MCF 10A (cell line): ENCODE measurements around the gene ZNF587B. TPM values are rescaled to one million over a fixed set of nuclear protein-coding genes. Genes with fewer than 3 reads are reported as not detected.

Experiments
- Bru-seq: library from RNA; stranded (reverse); fragments of 400-500 nt; gene quantifications from one replicate; lab custom pipeline; 2021; lab: Mats Ljungman, UMichigan
- BruChase-seq, 2 experiments: library from RNA; stranded (reverse); fragments of 400-500 nt; gene quantifications; one replicate each; lab custom pipeline; 2021; lab: Mats Ljungman, UMichigan
- BruUV-seq: library from RNA; stranded (reverse); fragments of 400-500 nt; replicated peaks from 2 replicates; lab custom pipeline; 2021; lab: Mats Ljungman, UMichigan
- CTCF ChIA-PET: fragments of 300-600 bp; sonication (Branson Sonifier 250); formaldehyde crosslinking; extraction: SDS; loops from one replicate; lab custom pipeline; 2021; ENCODE audit warnings: antibody characterized with exemption, inconsistent platforms; lab: Yijun Ruan, JAX
- POLR2A ChIA-PET: fragments of 300-600, 350-650 bp; sonication (Branson Sonifier 250); formaldehyde crosslinking; extraction: SDS; loops from one replicate; lab custom pipeline; 2020; ENCODE audit warnings: antibody characterized with exemption, inconsistent platforms; lab: Yijun Ruan, JAX
- DNase-seq: peaks from one replicate; pipeline ENCODE4 v3.0.0-alpha.2; 2018; ENCODE audit not compliant: unreplicated experiment
- H3K27ac Mint-ChIP-seq: one replicate; pipeline ENCODE4 v1.8.0; 2022; ENCODE audit warnings: mild to moderate bottlenecking, low read depth, mixed read lengths; ENCODE audit not compliant: unreplicated experiment
- H3K27me3 Mint-ChIP-seq: one replicate; pipeline ENCODE4 v1.8.0; 2022; ENCODE audit warnings: mixed read lengths; ENCODE audit not compliant: insufficient read depth, unreplicated experiment
- H3K36me3 Mint-ChIP-seq: one replicate; pipeline ENCODE4 v1.8.0; 2022; ENCODE audit warnings: mild to moderate bottlenecking, moderate library complexity, mixed read lengths; ENCODE audit not compliant: insufficient read depth, unreplicated experiment
- H3K4me1 Mint-ChIP-seq: one replicate; pipeline ENCODE4 v1.8.0; 2022; ENCODE audit warnings: mixed read lengths; ENCODE audit not compliant: insufficient read depth, unreplicated experiment
- H3K4me3 Mint-ChIP-seq: one replicate; pipeline ENCODE4 v1.8.0; 2022; ENCODE audit warnings: mild to moderate bottlenecking, moderate library complexity, mixed read lengths; ENCODE audit not compliant: unreplicated experiment
- H3K9me3 Mint-ChIP-seq: one replicate; pipeline ENCODE4 v1.8.0; 2022; ENCODE audit warnings: mixed read lengths; ENCODE audit not compliant: unreplicated experiment
- intact Hi-C: fragments of 100-400 bp; cut with micrococcal nuclease; formaldehyde crosslinking; loops from 2 replicates; pipeline ENCODE4 v1.14.1; 2022
- long read RNA-seq: library from polyadenylated mRNA; stranded (forward); transcript quantifications from one replicate; pipeline ENCODE4 v2.0.0, GENCODE V29; 2022
- total RNA-seq: library from RNA; stranded (reverse); gene quantifications from 2 replicates; pipeline ENCODE4 v1.2.3, GENCODE V29; 2022
- TF ChIP-seq, protein P1 (sequence below): fragments of 200-600 bp; IDR thresholded peaks from one replicate; pipeline ENCODE4 v1.8.0; 2022; ENCODE audit warnings: antibody characterized with exemption, mild to moderate bottlenecking; ENCODE audit not compliant: unreplicated experiment

The ZNF587B gene
- total RNA-seq (19.0 and 19.4 TPM in 2 replicates), Bru-seq, nascent RNA (percentile 93 among the genes with signal in this experiment), BruChase-seq, experiment 1, labeled RNA remaining after a 6-hour chase (percentile 95 among the genes with signal in this experiment), BruChase-seq, experiment 2, labeled RNA remaining after a 2-hour chase (percentile 98 among the genes with signal in this experiment)
- long read RNA-seq = 0 reads

- H3K27me3 Mint-ChIP-seq = no peaks in the 10 kb centered on the region
- H3K36me3 Mint-ChIP-seq = peaks cover 24% of the 10 kb centered on the region
- TF ChIP-seq, protein P1, sequence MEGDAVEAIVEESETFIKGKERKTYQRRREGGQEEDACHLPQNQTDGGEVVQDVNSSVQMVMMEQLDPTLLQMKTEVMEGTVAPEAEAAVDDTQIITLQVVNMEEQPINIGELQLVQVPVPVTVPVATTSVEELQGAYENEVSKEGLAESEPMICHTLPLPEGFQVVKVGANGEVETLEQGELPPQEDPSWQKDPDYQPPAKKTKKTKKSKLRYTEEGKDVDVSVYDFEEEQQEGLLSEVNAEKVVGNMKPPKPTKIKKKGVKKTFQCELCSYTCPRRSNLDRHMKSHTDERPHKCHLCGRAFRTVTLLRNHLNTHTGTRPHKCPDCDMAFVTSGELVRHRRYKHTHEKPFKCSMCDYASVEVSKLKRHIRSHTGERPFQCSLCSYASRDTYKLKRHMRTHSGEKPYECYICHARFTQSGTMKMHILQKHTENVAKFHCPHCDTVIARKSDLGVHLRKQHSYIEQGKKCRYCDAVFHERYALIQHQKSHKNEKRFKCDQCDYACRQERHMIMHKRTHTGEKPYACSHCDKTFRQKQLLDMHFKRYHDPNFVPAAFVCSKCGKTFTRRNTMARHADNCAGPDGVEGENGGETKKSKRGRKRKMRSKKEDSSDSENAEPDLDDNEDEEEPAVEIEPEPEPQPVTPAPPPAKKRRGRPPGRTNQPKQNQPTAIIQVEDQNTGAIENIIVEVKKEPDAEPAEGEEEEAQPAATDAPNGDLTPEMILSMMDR = peak; percentile 23
- CTCF ChIA-PET = interaction anchor here (0.6 to 1.1 kb wide), 2 partner anchors 179 to 462 kb away, joined by 3 read pairs; no protein-coding TSS in a partner anchor
- H3K9me3 Mint-ChIP-seq = no peaks in the 10 kb centered on the region
- intact Hi-C loops = no loop called here
- no peaks in the 10 kb centered on the region for H3K4me1 Mint-ChIP-seq
- peak within 1 kb of the TSS; percentile 39 for H3K27ac Mint-ChIP-seq
- no TSS peak for BruUV-seq
- peak; percentile 11 for DNase-seq
- POLR2A ChIA-PET = interaction anchor here (0.5 kb wide), 1 partner anchor 1739 kb away, joined by 3 read pairs; no protein-coding TSS in a partner anchor
- H3K4me3 Mint-ChIP-seq = no peak within 1 kb of the TSS
Observed at GRCh38 chr19:57830071-57830602, at the start of gene ZNF587B. TSS of gene ZNF587B (plus strand) at chr19:57830299. CDS start at chr19:57830529, 230 bp downstream.

GRCh38 chr19:57786286-57786685 is 43.8 kb upstream of the ZNF587B start:
- no TSS peak for BruUV-seq
- Mint-ChIP-seq H3K36me3 (peaks cover 53% of the 10 kb centered on the region), H3K4me3 (no peak overlapping the region), H3K4me1 (no peaks in the 10 kb centered on the region), H3K27ac (no peak overlapping the region), H3K9me3 (peaks cover 8% of the 10 kb centered on the region), H3K27me3 (no peaks in the 10 kb centered on the region)
- POLR2A ChIA-PET = interaction anchor here (0.6 to 1.5 kb wide), 4 partner anchors 13 to 245 kb away, joined by 3 to 4 read pairs (median 3); partner anchors contain the start of gene ZNF552
- DNase-seq = no peak
- CTCF ChIA-PET = no interaction called here
- TF ChIP-seq, protein P1 = no peak
- intact Hi-C loops = no loop called here

DNA sequence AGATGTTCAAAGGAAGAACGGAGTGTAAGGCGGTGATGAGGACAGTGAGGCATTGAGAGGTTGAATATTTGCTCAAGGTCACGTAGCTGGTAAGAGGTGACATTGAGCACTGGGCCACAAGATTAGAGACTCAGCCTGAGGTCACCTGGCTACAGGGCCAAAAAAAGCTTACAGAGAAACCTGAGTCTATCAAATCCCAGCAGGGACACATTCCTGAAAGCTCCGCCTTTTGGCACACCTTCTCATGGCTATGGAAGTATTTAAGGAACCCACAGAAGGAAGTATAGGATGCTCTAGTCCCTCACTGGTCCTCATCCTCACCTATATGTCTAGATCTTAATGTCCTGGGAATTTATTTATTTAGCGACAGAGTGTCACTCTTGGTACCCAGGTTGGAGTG is 43.2 kb upstream of the ZNF587B start:
- H3K4me3 Mint-ChIP-seq = no peak overlapping the region
- DNase-seq = no peak
- intact Hi-C loops = no loop called here
- no peaks in the 10 kb centered on the region for H3K27me3 Mint-ChIP-seq
- ChIA-PET CTCF (no interaction called here), POLR2A (interaction anchor here (0.6 kb wide), 2 partner anchors 28 to 245 kb away, joined by 3 to 4 read pairs; partner anchors contain the start of gene ZNF552)
- TF ChIP-seq, protein P1 = no peak
- peak overlapping the region; percentile 35 for H3K27ac Mint-ChIP-seq
- H3K9me3 Mint-ChIP-seq = peaks cover 7% of the 10 kb centered on the region
- H3K4me1 Mint-ChIP-seq = no peaks in the 10 kb centered on the region
- no TSS peak for BruUV-seq
- H3K36me3 Mint-ChIP-seq = peaks cover 51% of the 10 kb centered on the region

- peaks cover 7% of the 10 kb centered on the region for H3K9me3 Mint-ChIP-seq
- H3K27ac Mint-ChIP-seq = peak overlapping the region; percentile 44
- BruUV-seq = no TSS peak
- no peaks in the 10 kb centered on the region for H3K27me3 Mint-ChIP-seq
- intact Hi-C loops = no loop called here
- no peaks in the 10 kb centered on the region for H3K4me1 Mint-ChIP-seq
- no peak overlapping the region for H3K4me3 Mint-ChIP-seq
- H3K36me3 Mint-ChIP-seq = peaks cover 38% of the 10 kb centered on the region
- ChIA-PET POLR2A (interaction anchor here (1.0 to 1.3 kb wide), 2 partner anchors 16 to 19 kb away, joined by 3 to 4 read pairs; partner anchors contain the start of gene ZNF586), CTCF (interaction anchor here (0.6 to 0.7 kb wide), 2 partner anchors 9 to 567 kb away, joined by 3 to 4 read pairs; no protein-coding TSS in a partner anchor)
- no peak for DNase-seq
- TF ChIP-seq, protein P1 = no peak
Observed at GRCh38 chr19:57788114-57788692, 41.9 kb upstream of the ZNF587B start.
